Thymus (tissue), 11 donors: Measurements from ENCODE around the gene TMTC4. TPM values are rescaled to one million over a fixed set of nuclear protein-coding genes. Genes with fewer than 3 reads are reported as not detected.

Source experiments
- DNase-seq, 9 donors: peaks; one replicate each; pipeline ENCODE4 v3.0.0-alpha.2; 2013; ENCODE audit warnings: low spot score in 9 of 9, low read depth in 6 of 9, missing footprints in 1 of 9
- H3K27ac ChIP-seq, 2 donors: one replicate each; pipeline ENCODE4 v1.5.1; 2013; ENCODE audit warnings: control low read depth in 1 of 2, low read depth in 1 of 2, low read length in 1 of 2, mild to moderate bottlenecking in 1 of 2, moderate library complexity in 1 of 2
- H3K27me3 ChIP-seq, 2 donors: one replicate each; pipeline ENCODE4 v1.5.1; 2013; ENCODE audit warnings: low read length in 1 of 2; ENCODE audit not compliant: control insufficient read depth in 2 of 2, insufficient read depth in 1 of 2
- H3K36me3 ChIP-seq, 2 donors: one replicate each; pipeline ENCODE4 v1.5.1; 2013; ENCODE audit warnings: low read length in 1 of 2, mild to moderate bottlenecking in 1 of 2, moderate library complexity in 1 of 2; ENCODE audit not compliant: control insufficient read depth in 2 of 2, insufficient read depth in 2 of 2
- H3K4me1 ChIP-seq, 2 donors: one replicate each; pipeline ENCODE4 v1.5.1; 2013; ENCODE audit warnings: low read length in 2 of 2; ENCODE audit not compliant: control insufficient read depth in 2 of 2, insufficient read depth in 2 of 2
- H3K4me3 ChIP-seq, 2 donors: one replicate each; pipeline ENCODE4 v1.5.1; 2013; ENCODE audit warnings: low read length in 2 of 2, control low read depth in 1 of 2, mild to moderate bottlenecking in 1 of 2
- H3K9me3 ChIP-seq, 2 donors: one replicate each; pipeline ENCODE4 v1.5.1; 2013; ENCODE audit warnings: low read length in 1 of 2, mild to moderate bottlenecking in 1 of 2; ENCODE audit not compliant: control insufficient read depth in 2 of 2, insufficient read depth in 1 of 2
- WGBS: extraction: QIAGEN DNeasy Blood & Tissue Kit; methylation state at CpG from one replicate; pipeline ENCODE4 v1.1.7; 2013; 5-methylcytosine and 5-hydroxymethylcytosine counted together
- polyA plus RNA-seq: library from polyadenylated mRNA; stranded (reverse); fragments of 200-250 nt; gene quantifications from one replicate; pipeline ENCODE4 v1.2.3, GENCODE V29; 2013
- total RNA-seq: library from RNA; stranded (reverse); fragments of 120-200 nt; gene quantifications from one replicate; pipeline ENCODE4 v1.2.4, GENCODE V29; 2013
- donor health status: healthy.

TMTC4 gene
- total and polyA plus RNA-seq, 2 donors = 8.8 to 11.7 TPM

DNA sequence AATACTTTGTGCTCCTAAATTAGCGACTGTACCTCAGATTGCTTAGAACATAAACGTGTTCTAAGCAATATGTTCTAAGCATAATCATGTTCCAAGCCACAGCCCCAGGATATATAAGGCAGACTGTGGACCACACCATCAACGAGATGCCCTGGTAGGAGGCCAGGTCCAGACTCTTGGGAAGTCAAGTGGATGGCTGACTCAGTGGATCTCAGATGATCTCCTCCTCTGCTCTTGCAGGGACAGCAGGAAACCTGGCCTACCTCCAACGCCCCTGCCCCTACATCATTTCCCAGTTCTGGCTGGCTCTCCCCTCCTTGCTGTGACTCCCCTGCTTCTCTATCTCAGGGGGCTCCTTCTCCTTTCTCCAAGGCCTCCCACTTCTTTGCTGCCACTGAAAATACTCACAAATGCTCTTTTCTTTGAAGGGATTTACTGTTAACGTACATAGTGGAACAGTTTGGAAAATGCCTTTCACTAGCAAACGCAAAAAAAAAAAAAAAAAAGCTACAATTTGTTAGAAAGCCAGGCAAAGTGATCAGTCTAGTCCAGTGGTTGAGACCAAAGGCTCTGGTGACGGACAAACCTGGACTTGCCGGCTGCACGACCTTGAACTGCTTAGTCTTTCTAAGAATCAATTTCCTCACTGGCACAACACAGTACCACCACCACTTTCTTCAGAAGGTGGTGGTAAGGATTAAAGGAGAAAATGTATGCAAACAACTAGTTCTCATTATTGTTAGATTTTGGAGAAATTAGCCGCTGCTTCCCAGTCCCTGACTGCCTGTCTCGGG, 3.0 kb downstream of the TMTC4 start:
- H3K9me3 ChIP-seq = no peaks in the 10 kb centered on the region
- H3K27me3 ChIP-seq = peaks cover 3 to 4% of the 10 kb centered on the region in 2 donors
- WGBS = 95% methylated on average over 11 of the region's 11 CpGs
- DNase-seq = no peak
- peaks cover 8 to 17% of the 10 kb centered on the region in 2 donors for H3K4me1 ChIP-seq
- no peak overlapping the region for H3K27ac ChIP-seq
- no peak overlapping the region for H3K4me3 ChIP-seq
- H3K36me3 ChIP-seq = peaks cover 11 to 26% of the 10 kb centered on the region in 2 donors

DNA sequence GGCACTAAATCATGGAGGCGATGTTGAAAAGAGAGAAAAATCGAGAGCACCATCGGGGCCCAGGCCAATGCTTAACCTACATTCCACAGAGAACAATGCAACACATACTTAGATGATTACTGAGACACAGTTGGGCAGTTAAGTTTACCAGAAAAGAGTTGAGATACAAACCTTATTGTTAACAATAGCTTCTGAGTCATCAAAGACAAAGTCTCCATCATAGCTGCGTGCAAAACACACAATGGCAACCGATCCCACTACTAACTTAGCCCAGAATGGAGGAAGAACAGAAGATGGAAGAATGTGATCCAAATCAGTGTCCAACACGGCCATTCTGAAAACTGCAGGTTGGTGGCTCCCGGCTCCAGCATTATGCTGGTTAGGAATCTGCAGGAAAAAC, 6.2 kb downstream of the TMTC4 start:
- 98% methylated on average over 7 of the region's 7 CpGs for WGBS
- peaks cover 19 to 52% of the 10 kb centered on the region in 2 donors for H3K36me3 ChIP-seq

DNA sequence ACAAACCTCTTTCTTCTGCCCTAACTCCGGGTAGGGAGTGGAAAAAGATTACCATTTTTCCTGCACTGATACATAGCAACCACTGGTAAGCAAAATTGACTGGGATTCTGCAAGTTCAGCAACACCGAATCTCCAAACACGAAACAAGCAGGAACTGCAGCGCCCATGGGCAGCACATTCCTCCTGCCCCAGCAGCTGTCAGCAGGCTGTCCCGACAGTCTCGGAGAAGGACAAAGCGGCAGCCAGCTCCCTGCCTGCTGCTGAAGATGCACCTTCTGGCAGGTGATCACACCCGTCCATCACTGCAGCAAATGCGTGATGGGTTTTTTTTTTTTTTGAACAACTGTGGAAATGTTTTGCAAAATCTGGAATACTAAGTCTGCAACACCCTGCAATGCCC, 6.7 kb downstream of the TMTC4 start:
- Histone ChIP-seq H3K36me3 (peaks cover 23 to 58% of the 10 kb centered on the region in 2 donors), H3K27ac (no peak overlapping the region), H3K27me3 (no peaks in the 10 kb centered on the region), H3K9me3 (no peaks in the 10 kb centered on the region), H3K4me1 (peaks cover 0 to 2% of the 10 kb centered on the region in 2 donors), H3K4me3 (no peak overlapping the region)
- DNase-seq = no peak
- 98% methylated on average over 9 of the region's 9 CpGs for WGBS

More for the DNA sequence above, 6.2 kb downstream of the TMTC4 start:
- Histone ChIP-seq H3K27me3 (peaks cover 1 to 2% of the 10 kb centered on the region in 2 donors), H3K4me3 (no peak overlapping the region), H3K27ac (no peak overlapping the region), H3K9me3 (no peaks in the 10 kb centered on the region), H3K4me1 (peaks cover 1 to 7% of the 10 kb centered on the region in 2 donors)
- no peak for DNase-seq

DNA sequence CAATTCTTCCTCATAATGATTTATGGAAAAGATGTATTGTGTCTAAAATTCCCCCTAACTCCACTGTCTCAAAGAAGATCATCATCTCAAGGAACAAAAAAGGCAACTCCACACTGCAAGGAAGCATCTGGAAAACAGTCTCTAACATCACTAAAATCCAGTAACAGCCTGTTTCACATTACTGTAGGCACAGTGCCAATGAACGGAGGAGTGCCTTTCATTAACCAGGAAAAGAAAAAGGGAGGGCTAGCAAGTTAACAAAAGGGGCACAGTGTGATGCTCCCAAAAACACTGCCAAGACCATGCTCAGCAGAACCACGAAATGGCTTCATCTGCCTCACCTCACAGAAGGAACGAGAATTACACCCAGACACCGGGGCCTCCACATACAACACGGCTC, 8.5 kb downstream of the TMTC4 start:
- WGBS = 97% methylated on average over 5 of the region's 5 CpGs
- Histone ChIP-seq H3K9me3 (no peaks in the 10 kb centered on the region), H3K4me1 (no peaks in the 10 kb centered on the region), H3K4me3 (no peak overlapping the region), H3K36me3 (peaks cover 30 to 73% of the 10 kb centered on the region in 2 donors), H3K27me3 (no peaks in the 10 kb centered on the region), H3K27ac (no peak overlapping the region)
- no peak for DNase-seq

DNA sequence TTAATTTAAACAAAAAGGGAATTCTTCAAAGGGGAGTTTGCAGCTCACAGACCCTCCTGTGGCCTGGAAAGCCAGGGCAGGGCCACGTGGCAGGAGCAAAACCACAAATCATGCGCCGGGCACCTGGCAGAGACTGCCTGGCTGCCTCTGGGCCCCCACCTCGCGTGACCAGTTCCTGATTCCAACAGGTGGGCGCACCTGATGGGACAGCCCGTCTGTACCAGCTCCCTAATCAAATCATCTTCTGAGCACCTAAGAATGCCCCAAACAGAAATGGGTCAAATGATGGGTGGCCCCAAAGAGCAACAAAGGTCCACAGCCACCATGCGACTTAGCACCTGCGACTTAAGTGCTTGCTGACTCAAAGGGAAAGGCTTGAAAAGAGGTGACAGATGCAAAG, 9.2 kb downstream of the TMTC4 start:
- no peaks in the 10 kb centered on the region for H3K27me3 ChIP-seq
- peaks cover 30 to 76% of the 10 kb centered on the region in 2 donors for H3K36me3 ChIP-seq
- no peak overlapping the region for H3K27ac ChIP-seq
- H3K4me3 ChIP-seq = no peak overlapping the region
- H3K4me1 ChIP-seq = no peaks in the 10 kb centered on the region
- no peaks in the 10 kb centered on the region for H3K9me3 ChIP-seq
- 68% methylated on average over 9 of the region's 9 CpGs for WGBS
- no peak for DNase-seq

DNA sequence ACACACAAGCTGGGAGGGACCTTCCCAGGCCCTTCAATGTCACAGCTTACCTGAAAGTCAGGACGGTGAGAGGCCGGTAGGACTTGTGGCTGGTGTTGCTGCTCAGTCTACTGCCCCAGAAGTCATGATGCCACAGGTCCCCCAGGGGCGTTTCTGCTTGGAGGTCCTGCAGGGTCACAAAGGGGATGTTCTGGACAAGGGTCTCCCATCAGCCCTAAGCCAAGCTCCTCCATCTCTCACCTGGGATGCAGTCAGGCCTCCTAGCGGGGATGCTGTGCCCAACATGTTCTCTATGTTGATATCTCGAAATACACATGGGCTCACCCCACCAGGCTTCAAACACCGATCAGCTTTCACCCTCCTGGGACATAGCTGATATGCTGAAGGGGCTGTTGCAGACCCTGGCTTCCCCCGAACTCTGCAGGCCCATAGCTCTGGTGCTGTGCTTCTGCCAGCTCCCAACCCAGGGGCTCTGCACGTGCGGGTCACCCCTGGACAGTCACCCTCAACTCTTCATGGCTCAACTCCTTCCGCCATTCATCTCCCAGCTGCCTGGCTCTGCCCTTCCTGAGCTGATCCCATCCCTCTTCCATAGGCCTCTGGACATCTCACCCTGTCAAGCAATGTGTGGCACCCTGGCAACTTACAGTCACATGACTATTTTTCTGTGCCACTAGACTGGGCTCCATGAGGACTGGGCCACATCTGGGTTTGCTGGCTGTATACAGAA, 10.3 kb downstream of the TMTC4 start:
- no peak for DNase-seq
- Histone ChIP-seq H3K27ac (no peak overlapping the region), H3K9me3 (no peaks in the 10 kb centered on the region), H3K36me3 (peaks cover 27 to 72% of the 10 kb centered on the region in 2 donors), H3K4me3 (no peak overlapping the region), H3K27me3 (no peaks in the 10 kb centered on the region), H3K4me1 (no peaks in the 10 kb centered on the region)
- WGBS = 98% methylated on average over 10 of the region's 10 CpGs

DNA sequence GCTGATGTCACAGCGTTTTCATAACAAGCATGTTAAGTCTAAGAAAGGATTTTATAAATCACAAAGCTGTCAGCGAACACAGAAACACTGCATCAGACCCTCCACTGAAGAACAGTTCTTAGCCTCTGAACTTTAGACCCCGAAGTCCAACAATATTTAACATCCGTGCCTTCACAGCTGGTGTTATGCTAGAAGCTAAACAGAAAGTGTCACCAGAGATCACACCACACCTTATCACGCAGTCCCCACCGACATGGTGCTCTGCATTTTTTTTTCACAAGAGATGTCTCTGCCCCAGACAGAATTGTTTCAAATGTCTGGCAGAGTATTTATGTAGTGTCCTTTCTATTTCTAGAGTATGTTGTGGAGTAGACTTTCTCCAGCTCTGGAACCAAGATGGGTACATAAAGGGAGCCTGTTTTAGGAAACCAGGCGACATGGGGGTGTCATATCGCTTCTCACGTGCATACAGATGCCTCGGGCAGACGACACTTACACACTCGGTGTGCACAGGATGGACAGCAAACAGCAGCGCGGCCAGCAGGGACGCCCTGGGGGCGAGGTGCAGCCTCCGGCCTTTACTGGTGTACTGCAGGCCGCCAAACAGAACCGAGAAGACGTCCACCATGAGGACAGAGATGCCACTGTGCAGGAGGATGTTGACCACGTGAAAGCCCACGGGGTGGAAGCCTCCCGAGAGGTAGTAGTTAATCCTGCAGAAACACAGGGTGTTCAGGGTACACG, 12.0 kb downstream of the TMTC4 start:
- Histone ChIP-seq H3K27ac (no peak overlapping the region), H3K27me3 (no peaks in the 10 kb centered on the region), H3K9me3 (no peaks in the 10 kb centered on the region), H3K36me3 (peaks cover 20 to 69% of the 10 kb centered on the region in 2 donors), H3K4me3 (no peak overlapping the region), H3K4me1 (peaks cover 6% of the 10 kb centered on the region in 2 donors)
- no peak for DNase-seq
- WGBS = 88% methylated on average over 24 of the region's 24 CpGs

DNA sequence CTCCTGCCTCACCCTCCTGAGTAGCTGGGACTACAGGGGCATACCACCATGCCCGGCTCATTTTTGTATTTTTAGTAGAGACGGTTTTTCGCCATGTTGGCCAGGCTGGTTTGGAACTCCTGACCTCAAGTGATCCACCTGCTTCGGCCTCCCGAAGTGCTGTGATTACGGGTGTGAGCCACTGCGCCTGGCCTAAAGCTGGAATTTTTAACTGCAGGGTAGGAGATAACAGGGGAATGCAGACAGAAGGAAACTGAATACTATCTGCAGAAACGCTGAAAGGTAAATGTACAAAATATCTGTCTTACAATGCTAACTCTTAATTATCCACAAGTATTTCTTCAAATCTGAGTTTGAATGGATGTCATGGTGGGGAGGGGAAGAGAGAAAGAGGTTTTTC, 13.8 kb downstream of the TMTC4 start:
- Histone ChIP-seq H3K27me3 (no peaks in the 10 kb centered on the region), H3K9me3 (no peaks in the 10 kb centered on the region), H3K4me3 (no peak overlapping the region), H3K4me1 (peaks cover 6% of the 10 kb centered on the region in 2 donors), H3K36me3 (peaks cover 24 to 68% of the 10 kb centered on the region in 2 donors), H3K27ac (no peak overlapping the region)
- 84% methylated on average over 8 of the region's 8 CpGs for WGBS
- no peak for DNase-seq

DNA sequence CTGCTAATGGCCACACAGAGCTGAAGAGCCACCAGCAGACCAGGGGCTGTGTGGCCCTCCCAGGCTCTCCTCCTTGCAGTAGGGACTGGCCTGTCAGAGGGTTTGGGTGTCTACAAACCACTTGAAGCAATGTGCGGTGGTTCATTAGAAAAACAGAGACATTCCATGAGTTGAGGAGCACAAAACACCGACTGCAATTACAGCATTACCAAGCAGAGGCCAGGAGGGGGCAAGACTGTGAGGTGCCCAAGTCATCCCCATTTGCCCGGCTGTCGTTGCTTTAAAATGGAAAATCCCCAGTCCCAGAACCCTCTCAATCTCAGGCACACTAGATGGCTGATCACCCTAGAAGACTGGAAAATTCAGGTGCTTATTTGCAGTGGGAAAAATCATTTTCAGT, 15.0 kb downstream of the TMTC4 start:
- H3K36me3 ChIP-seq = peaks cover 23 to 66% of the 10 kb centered on the region in 2 donors
- DNase-seq = no peak
- no peak overlapping the region for H3K27ac ChIP-seq
- H3K9me3 ChIP-seq = no peaks in the 10 kb centered on the region
- H3K4me3 ChIP-seq = no peak overlapping the region
- peaks cover 6% of the 10 kb centered on the region in 2 donors for H3K4me1 ChIP-seq
- WGBS = 96% methylated on average over 4 of the region's 4 CpGs
- H3K27me3 ChIP-seq = no peaks in the 10 kb centered on the region
